Loucy (cell line): ENCODE results near the gene ARID1B.

ENCODE experiments used
- CTCF ChIP-seq: fragments of 200-600 bp; sonication (generic); conservative IDR thresholded peaks from 2 replicates; pipeline ENCODE4 v1.5.1; 2014; ENCODE audit warnings: mild to moderate bottlenecking, antibody characterized with exemption, low read length
- EZH2phosphoT487 ChIP-seq: fragments of 200-600 bp; IDR thresholded peaks from 2 replicates; pipeline ENCODE4 v1.6.1; 2018; ENCODE audit warnings: antibody characterized with exemption, mild to moderate bottlenecking, moderate library complexity, borderline replicate concordance

- TF ChIP-seq CTCF (no peak), EZH2phosphoT487 (no peak)
Measured at GRCh38 chr6:157025437-157025836, 248.3 kb downstream of the ARID1B start.
